Activated CD8-positive, alpha-beta memory T cell treated with anti-CD3 and anti-CD28 coated beads, Interleukin-2, amount 50 U/mL, for 4 hours (primary cell): ENCODE data around the gene ASB5.
A peak's percentile ranks its signal among the peaks of the same experiment; 100 is the strongest.
"Not testable (repeated sequence)": the region's sequence is repeated elsewhere in the genome, so short reads cannot be mapped to it uniquely, and the experiment has no call there.

Experiments
- DNase-seq: peaks from one replicate; pipeline ENCODE4 v3.0.0-alpha.2; 2020

ASB5 gene

DNA sequence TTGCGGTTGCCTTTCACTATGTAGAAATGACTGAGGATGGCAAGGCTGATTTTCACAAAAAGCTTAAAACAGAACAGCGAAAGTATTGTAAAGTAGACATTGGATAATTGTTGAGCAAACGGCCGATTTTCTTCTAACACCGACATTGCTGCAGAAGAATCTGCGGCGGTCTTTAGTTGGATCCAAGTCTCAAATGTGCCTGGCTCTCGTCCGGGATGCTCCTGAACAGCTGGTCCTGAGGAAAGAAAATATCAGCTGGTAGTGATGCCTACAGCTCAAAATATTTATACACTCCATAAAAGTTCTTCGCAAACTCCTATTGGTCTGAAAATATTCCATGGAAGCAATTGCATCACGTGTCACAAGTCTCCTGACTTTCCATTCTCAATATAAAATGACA is at the start of gene ASB5:
Gene ASB5 (minus strand): TSS at position 260 of the 400 bp plus-strand sequence. CDS start 114 bp downstream, at position 146.
- no peak for DNase-seq

GRCh38 chr4:176313596-176314336 is 44.7 kb upstream of the ASB5 start:
- no peak for DNase-seq

DNA sequence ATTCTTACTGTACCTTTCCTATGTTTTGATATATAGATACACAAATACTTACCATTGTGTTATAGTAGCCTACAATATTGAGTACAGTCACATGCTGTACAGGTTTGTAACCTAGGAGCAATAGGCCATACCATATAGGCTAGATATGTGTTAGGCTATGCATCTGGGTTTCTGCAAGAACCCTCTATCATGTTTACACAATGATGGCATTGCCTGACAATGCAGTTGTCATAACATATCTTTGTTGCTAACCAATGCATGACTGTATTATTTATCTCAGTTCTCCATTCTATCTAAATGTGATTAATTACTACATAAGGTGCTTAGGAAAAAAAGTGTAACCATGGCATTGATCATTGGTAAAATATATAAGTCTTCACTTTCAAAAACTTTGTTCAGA is 40.8 kb upstream of the ASB5 start:
- no peak for DNase-seq

- no peak for DNase-seq
These were observed 40.0 kb upstream of the ASB5 start for GRCh38 chr4:176309046-176309445.

DNA sequence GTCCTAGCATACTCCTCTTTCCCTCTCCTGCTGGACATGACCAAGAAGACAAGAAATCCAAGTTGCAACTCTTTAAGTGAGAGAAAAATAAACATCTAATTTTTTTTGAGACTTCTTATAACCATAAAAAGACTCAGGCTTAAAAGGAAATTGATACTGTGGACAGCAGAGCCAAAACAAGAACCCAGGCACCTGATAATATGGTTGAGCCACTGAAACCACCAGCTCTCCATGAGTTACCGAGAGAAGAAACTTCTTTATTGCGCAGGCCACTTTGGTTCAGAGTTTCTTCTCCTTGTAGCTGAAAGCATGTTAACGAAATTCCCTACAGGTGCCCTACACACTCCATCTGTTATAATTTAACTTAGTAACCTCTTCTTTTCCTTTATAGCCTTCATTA is 39.4 kb upstream of the ASB5 start:
- no peak for DNase-seq

- DNase-seq = no peak
These were observed 38.6 kb upstream of the ASB5 start for GRCh38 chr4:176307666-176307930.

DNA sequence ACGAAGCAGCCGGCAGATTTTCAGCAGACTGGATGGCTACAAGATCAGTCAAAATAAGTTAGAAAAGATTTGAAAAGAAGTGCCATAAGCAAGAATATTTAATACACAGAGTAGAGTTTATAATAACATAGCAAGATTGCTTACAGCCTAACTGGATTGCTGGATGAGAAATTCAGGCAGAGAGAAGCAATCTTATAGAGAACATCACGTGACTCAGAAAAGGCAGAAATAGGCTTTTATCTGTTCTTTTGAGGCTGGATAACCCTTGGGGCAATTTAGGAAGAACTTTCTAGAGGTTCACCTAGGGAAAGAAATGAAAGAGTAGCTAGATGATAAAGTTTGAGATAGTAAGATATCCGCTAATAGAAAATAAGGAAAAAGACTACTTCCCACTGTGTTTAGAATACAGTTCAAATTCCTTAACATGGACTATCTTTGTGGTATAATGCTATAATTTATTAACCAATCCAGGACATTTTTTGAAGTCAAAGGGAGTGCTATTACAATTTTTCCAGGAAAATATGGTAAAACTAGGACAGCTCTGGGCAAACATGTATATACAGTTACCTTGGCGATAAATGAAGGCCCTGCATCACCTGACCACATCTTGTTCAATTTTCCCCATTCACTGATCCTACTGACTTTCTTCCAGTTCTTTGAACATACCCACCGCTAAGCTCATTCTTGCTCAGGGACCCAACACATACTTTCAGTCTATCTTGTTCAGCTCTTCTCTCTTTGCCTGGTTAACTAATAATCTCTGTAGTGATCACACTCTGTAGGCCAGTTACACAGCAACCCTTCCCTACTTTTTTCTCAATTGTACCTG is 38.0 kb upstream of the ASB5 start:
- DNase-seq = no peak

GRCh38 chr4:176303938-176304337 is 34.9 kb upstream of the ASB5 start:
- DNase-seq = no peak

- DNase-seq = no peak
These were observed 33.6 kb upstream of the ASB5 start for GRCh38 chr4:176302283-176303275.

GRCh38 chr4:176300565-176300964 is 31.5 kb upstream of the ASB5 start:
- DNase-seq = no peak

DNA sequence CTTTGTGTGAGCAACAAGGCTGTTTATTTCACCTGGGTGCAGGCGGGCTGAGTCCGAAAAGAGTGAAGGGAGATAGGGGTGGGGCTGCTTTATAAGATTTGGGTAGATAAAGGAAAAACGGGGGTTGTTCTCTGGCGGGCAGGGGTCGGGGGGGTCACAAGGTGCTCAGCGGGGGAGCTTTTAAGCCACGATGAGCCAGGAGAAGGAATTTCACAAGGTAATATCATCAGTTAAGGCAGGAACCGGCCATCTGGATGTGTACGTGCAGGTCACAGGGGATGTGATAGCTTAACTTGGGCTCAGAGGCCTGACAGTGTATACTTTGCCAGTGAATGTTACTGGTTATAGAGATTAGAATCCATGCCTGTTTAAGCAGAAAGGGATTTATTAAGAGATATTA is 31.0 kb upstream of the ASB5 start:
- no peak for DNase-seq

- DNase-seq = no peak
These were observed 29.6 kb upstream of the ASB5 start for GRCh38 chr4:176298664-176299063.

DNA sequence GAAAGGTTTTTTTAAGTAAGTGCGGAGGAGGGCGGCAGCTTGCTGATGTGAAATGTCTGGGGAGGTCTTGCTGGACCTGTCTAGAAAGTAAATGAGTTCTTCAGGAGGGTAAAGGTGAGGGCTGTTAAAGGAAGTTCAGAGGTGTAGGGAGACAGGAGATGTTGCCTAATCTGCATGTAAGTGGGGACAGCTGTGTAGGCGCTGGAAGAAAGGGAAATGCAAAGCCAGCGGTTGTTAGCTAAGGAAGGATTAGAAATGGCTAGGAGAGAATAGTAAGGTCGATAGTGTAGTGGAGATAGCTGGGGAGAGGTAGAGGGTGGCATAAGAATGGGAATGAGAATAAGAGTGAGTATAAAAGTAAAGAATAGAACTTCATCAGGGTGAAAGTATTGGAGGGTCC is 26.9 kb upstream of the ASB5 start:
- not testable (repeated sequence) for DNase-seq

DNA sequence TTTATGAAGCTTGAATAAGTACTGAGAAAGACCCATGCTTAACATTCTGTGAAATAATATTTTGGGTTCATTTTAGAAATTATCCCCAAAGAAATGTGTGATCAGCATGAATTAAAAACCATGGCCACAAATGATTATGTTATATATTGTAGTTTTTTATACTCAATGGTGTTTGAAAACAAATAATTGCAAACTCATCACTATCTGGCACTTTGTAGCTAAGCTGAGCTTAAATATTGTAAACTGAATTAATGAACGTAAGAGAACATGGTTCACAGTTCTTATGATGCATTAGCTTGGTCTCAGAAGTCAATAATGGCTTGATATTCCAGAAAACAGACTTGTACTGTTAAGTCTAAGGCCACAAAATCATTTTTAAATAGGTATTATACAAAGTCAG is 24.6 kb upstream of the ASB5 start:
- no peak for DNase-seq

GRCh38 chr4:176292920-176293319 is 23.9 kb upstream of the ASB5 start:
- DNase-seq = no peak

GRCh38 chr4:176291748-176292147 is 22.7 kb upstream of the ASB5 start:
- no peak for DNase-seq

GRCh38 chr4:176290520-176290919 is 21.5 kb upstream of the ASB5 start:
- DNase-seq = no peak

DNA sequence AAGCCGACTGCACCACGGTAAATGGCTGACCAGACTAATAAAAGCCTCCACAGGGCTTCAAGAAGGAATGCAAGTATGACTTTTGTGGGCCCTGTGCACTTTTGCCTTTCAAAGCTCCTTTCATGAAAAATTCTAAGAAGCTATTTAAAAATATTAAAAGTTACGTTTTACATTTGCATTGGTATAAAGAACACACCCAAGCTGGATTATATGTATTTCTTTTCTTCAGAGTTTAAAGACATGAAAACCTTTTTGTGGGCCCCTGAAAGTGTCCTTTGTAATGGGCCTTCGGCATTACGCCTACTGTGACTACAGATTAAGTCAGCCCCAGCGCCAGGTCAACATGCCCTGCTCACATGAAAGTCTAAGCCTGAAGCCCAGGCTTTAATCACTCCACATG is 20.5 kb upstream of the ASB5 start:
- no peak for DNase-seq

GRCh38 chr4:176288020-176288419 is 19.0 kb upstream of the ASB5 start:
- DNase-seq = no peak

DNA sequence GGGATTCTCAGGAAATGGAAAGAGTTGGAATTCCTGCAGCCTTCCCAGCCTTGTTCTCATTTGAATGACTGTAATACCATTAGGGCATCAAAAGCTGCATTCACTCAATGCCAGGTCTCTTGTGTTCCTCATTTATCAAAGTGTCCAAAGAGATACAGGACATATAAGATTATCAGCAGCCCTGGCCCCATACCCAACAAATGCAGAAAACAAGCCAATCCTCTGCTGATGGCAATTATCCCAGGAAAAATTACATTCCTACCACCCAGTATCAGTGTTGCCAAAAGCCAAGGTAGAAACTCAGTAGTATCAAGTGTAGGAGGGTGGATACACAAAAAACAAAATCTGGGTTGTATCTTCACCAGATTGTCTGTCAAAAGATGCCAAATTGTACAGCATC is 18.5 kb upstream of the ASB5 start:
- no peak for DNase-seq

- DNase-seq = no peak
These were observed 17.7 kb upstream of the ASB5 start for GRCh38 chr4:176286728-176287127.

DNA sequence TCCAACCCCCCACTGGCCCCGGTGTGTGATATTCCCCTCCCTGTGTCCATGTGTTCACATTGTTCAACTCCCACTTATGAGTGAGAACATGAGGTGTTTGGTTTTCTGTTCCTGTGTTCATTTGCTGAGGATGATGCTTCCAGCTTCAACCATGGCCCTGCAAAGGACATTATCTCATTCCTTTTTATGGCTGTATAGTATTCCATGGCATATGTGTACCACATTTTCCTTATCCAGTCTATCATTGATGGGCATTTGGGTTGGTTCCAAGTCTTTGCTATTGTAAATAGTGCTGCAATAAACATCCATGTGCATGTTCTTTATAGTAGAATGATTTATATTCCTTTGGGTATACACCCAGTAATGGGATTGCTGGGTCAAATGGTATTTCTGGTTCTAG is 10.5 kb upstream of the ASB5 start:
- DNase-seq = not testable (repeated sequence)

- peak; percentile 14 for DNase-seq
These were observed 8.3 kb upstream of the ASB5 start for GRCh38 chr4:176277162-176277904.
